Jurkat, Clone E6-1 (cell line): ENCODE results near the gene TPM1.

Source experiments
- DNase-seq: peaks from one replicate; pipeline ENCODE4 v3.0.0-alpha.2; 2011; ENCODE audit warnings: low read depth, low spot score
- H3K4me3 ChIP-seq: 2 replicates; pipeline ENCODE4 v1.5.1; 2011; ENCODE audit warnings: mild to moderate bottlenecking, low read length, control low read depth, moderate library complexity

The TPM1 gene

DNA sequence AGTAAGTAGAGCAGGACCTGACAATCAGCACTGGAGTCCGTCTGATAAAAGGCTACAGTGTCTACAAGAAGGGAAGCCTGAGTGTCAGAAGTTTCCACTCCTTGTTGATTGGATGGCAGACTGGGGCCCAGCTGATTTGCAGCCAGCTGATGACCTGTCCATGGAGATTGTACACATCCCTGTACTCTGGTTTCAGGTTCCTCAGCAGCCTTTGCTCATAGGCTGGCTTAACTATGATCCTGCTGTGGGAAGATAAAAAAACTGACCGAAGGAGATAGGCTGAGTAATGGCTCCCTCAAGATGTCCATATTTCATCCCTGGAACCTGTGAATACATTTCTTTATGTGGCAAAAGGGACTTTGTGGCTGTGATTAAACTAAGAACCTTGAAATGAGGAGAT is 67.4 kb downstream of the TPM1 start:
- no peak overlapping the region for H3K4me3 ChIP-seq
- no peak for DNase-seq

- H3K4me3 ChIP-seq, result no peak overlapping the region
- DNase-seq, result no peak
Measured at GRCh38 chr15:63110428-63111026, 68.0 kb downstream of the TPM1 start.

DNA sequence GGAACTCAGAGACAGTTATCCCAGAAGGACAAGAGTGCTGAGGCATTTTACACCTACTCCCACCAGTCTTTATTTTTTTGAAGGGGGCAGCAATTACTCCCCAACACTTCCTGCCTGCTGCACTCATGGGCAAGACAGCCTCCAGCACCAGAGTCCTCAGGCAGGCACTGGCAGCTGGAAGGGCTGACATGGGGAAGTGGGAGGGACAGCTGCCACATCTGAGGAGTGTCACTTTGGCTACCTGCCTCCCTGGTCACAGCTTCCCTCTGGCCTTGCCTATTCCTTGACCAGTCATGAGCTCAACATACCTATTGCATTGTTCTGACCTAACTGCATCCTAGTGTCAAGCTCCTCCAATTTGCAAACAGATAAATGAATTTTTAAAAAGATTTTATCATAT is 68.9 kb downstream of the TPM1 start:
- H3K4me3 ChIP-seq, result no peak overlapping the region
- no peak for DNase-seq

DNA sequence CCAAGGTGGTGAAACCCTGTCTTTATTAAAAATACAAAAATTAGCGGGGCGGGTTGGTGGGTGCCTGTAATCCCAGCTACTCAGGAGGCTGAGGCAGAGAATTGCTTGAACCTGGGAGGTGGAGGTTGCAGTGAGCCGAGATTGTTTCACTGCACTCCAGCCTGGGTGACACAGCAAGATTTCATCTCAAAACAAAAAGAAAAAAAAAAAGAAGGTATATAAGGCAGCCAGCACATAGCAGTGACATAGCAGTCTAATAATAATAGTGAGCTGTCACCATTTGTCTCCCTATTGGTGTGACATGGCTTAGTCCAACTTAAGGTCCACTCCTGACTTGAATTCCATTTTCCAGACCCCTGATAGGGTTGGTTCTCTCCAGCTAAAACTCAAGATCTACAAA is 70.3 kb downstream of the TPM1 start:
- DNase-seq, result no peak
- H3K4me3 ChIP-seq, result no peak overlapping the region

- no peak for DNase-seq
- no peak overlapping the region for H3K4me3 ChIP-seq
Measured at GRCh38 chr15:63114465-63114864, 71.9 kb downstream of the TPM1 start.
